ENCODE data around the gene OSBPL2.

- TF ChIP-seq CTCF (IDR thresholded peaks at IDR 0.05) = no peak
- no peak for TF ChIP-seq POLR2A (IDR thresholded peaks at IDR 0.05)
These were observed 39.4 kb upstream of the OSBPL2 start for GRCh38 chr20:62198931-62199330.
